CD14-positive monocyte (primary cell): ENCODE data around the gene CHKA. TPM values are rescaled to one million over a fixed set of nuclear protein-coding genes. Genes with fewer than 3 reads are reported as not detected.
A peak's percentile ranks its signal among the peaks of the same experiment; 100 is the strongest.

Experiments
- DNase-seq, 3 donors: peaks; one replicate each; pipeline ENCODE4 v3.0.0-alpha.2; 2011 to 2022
- H2AFZ ChIP-seq: 2 replicates; pipeline ENCODE4 v1.6.0; 2012; ENCODE audit warnings: mild to moderate bottlenecking, low read depth, low read length, inconsistent platforms; ENCODE audit not compliant: insufficient read depth, poor library complexity, severe bottlenecking
- H3K27ac ChIP-seq, 2 donors: 1 replicate in 1 of 2; 2 replicates in 1 of 2; pipeline ENCODE4 v1.5.1; 2012 to 2013; ENCODE audit warnings: low read length in 2 of 2, control low read depth in 1 of 2, inconsistent platforms in 1 of 2, low read depth in 1 of 2, mild to moderate bottlenecking in 1 of 2
- H3K27me3 ChIP-seq, 2 donors: one replicate each; pipeline versions ENCODE4 v1.6.0 to v1.6.1; 2011 to 2013; ENCODE audit warnings: low read length in 2 of 2; ENCODE audit not compliant: control insufficient read depth in 2 of 2, insufficient read depth in 2 of 2
- H3K36me3 ChIP-seq, 2 donors: replicated peaks in 1 of 2; 1 replicate in 1 of 2; 2 replicates in 1 of 2; pipeline versions ENCODE4 v1.5.1 to v1.6.1; 2012 to 2013; ENCODE audit warnings: low read length in 2 of 2, control low read depth in 1 of 2, inconsistent platforms in 1 of 2, mild to moderate bottlenecking in 1 of 2; ENCODE audit not compliant: insufficient read depth in 2 of 2, control insufficient read depth in 1 of 2
- H3K4me1 ChIP-seq, 2 donors: 1 replicate in 1 of 2; 2 replicates in 1 of 2; pipeline versions ENCODE4 v1.5.1 to v1.6.1; 2012 to 2013; ENCODE audit warnings: low read length in 2 of 2, control low read depth in 1 of 2, inconsistent platforms in 1 of 2, mild to moderate bottlenecking in 1 of 2, moderate library complexity in 1 of 2; ENCODE audit not compliant: insufficient read depth in 2 of 2, control insufficient read depth in 1 of 2
- H3K4me2 ChIP-seq: replicated peaks from 2 replicates; pipeline ENCODE3; 2012; ENCODE audit warnings: low read length, moderate library complexity, mild to moderate bottlenecking; ENCODE audit not compliant: poor library complexity, severe bottlenecking; ENCODE audit errors: extremely low read depth
- H3K4me3 ChIP-seq, 3 experiments: fragments of 200-600 bp in 1 of 3; sonication (generic) in 1 of 3; replicated peaks in 1 of 3; 1 replicate in 2 of 3; 2 replicates in 1 of 3; pipeline ENCODE4 v1.5.1; 2011 to 2013; ENCODE audit warnings: low read length in 3 of 3, mild to moderate bottlenecking in 3 of 3, control low read depth in 2 of 3, low read depth in 2 of 3, inconsistent platforms in 1 of 3, moderate library complexity in 1 of 3
- H3K79me2 ChIP-seq: 2 replicates; pipeline ENCODE4 v1.6.0; 2012; ENCODE audit warnings: mild to moderate bottlenecking, control low read depth, inconsistent platforms, low read length, moderate library complexity; ENCODE audit not compliant: insufficient read depth
- H3K9ac ChIP-seq: 2 replicates; pipeline ENCODE4 v1.6.0; 2017; ENCODE audit warnings: low read length, mild to moderate bottlenecking; ENCODE audit not compliant: insufficient read depth, poor library complexity, severe bottlenecking
- H3K9me3 ChIP-seq, 2 donors: replicated peaks in 1 of 2; 1 replicate in 1 of 2; 2 replicates in 1 of 2; pipeline versions ENCODE4 v1.5.1 to v1.6.1; 2012 to 2013; ENCODE audit warnings: low read length in 2 of 2, control low read depth in 1 of 2; ENCODE audit not compliant: control insufficient read depth in 1 of 2, insufficient read depth in 1 of 2
- H4K20me1 ChIP-seq: 2 replicates; pipeline ENCODE4 v1.6.0; 2012; ENCODE audit warnings: mild to moderate bottlenecking, low read length, control low read depth, moderate library complexity; ENCODE audit not compliant: insufficient read depth
- H3K27ac Mint-ChIP-seq, 7 donors: one replicate each; pipeline ENCODE4 v1.8.0; 2020; ENCODE audit warnings: mild to moderate bottlenecking in 7 of 7, mixed read lengths in 7 of 7, moderate library complexity in 6 of 7, inconsistent platforms in 2 of 7
- H3K27me3 Mint-ChIP-seq, 3 donors: one replicate each; pipeline ENCODE4 v1.8.0; 2021 to 2022; ENCODE audit warnings: low read depth in 3 of 3, mild to moderate bottlenecking in 3 of 3, mixed read lengths in 3 of 3, moderate library complexity in 3 of 3, inconsistent platforms in 1 of 3
- H3K36me3 Mint-ChIP-seq, 2 donors: one replicate each; pipeline ENCODE4 v1.8.0; 2020; ENCODE audit warnings: mixed read lengths in 2 of 2, inconsistent platforms in 1 of 2, mild to moderate bottlenecking in 1 of 2
- H3K4me1 Mint-ChIP-seq: one replicate; pipeline ENCODE4 v1.8.0; 2020; ENCODE audit warnings: mild to moderate bottlenecking, mixed read lengths
- H3K4me3 Mint-ChIP-seq, 2 donors: one replicate each; pipeline ENCODE4 v1.8.0; 2020; ENCODE audit warnings: mild to moderate bottlenecking in 2 of 2, mixed read lengths in 2 of 2, moderate library complexity in 1 of 2
- H3K9me3 Mint-ChIP-seq, 7 donors: one replicate each; pipeline ENCODE4 v1.8.0; 2020 to 2022; ENCODE audit warnings: mixed read lengths in 7 of 7, mild to moderate bottlenecking in 6 of 7, moderate library complexity in 6 of 7, inconsistent platforms in 2 of 7
- CTCF ChIP-seq: fragments of 200-600 bp; IDR thresholded peaks from one replicate; pipeline ENCODE4 v1.8.0; 2022; ENCODE audit warnings: antibody characterized with exemption, mild to moderate bottlenecking
- WGBS: methylation state at CpG from one replicate; pipeline ENCODE4 v1.1.5; 2013; ENCODE audit warnings: missing lambda C conversion rate; ENCODE audit not compliant: insufficient coverage; 5-methylcytosine and 5-hydroxymethylcytosine counted together
- intact Hi-C, 2 donors: fragments of 100-400 bp; cut with micrococcal nuclease; formaldehyde crosslinking; loops; one replicate each; pipeline versions ENCODE4 v1.15.0 to v1.15.1; 2023
- polyA plus RNA-seq, 3 donors: library from polyadenylated mRNA; depleted of rRNA in 1 of 3; unstranded in 2 of 3; stranded (reverse) in 1 of 3; fragments of 300-500 nt in 2 of 3; fragments of >200 nt in 1 of 3; fragmentation: Illumina TruSeq in 2 of 3; gene quantifications; 1 replicate in 2 of 3; 2 replicates in 1 of 3; pipeline ENCODE4 v1.2.3, GENCODE V29; 2012 to 2021

CHKA gene
- polyA plus RNA-seq, 3 donors, result 2.8 to 20.9 (median 5.7) TPM

GRCh38 chr11:68067991-68068390 is 53.2 kb downstream of the CHKA start:
- no peaks in the 10 kb centered on the region for H3K9me3 Mint-ChIP-seq
- H3K27ac ChIP-seq, result no peak overlapping the region
- no peak for TF ChIP-seq CTCF
- no peak overlapping the region for H3K4me3 Mint-ChIP-seq
- peaks cover 23% of the 10 kb centered on the region for H3K4me1 Mint-ChIP-seq
- H3K36me3 ChIP-seq, result peaks cover 46 to 97% of the 10 kb centered on the region in 2 donors
- H3K4me3 ChIP-seq, result no peak overlapping the region
- H3K9me3 ChIP-seq, result no peaks in the 10 kb centered on the region
- no peaks in the 10 kb centered on the region for H4K20me1 ChIP-seq
- no peaks in the 10 kb centered on the region for H3K79me2 ChIP-seq
- DNase-seq, result no peak
- H3K27ac Mint-ChIP-seq, result peak overlapping the region in 1 of 7 donors; percentile 26
- H3K27me3 Mint-ChIP-seq, result no peaks in the 10 kb centered on the region
- no peak overlapping the region for H2AFZ ChIP-seq
- peaks cover 0 to 10% of the 10 kb centered on the region in 2 donors for H3K4me1 ChIP-seq
- H3K4me2 ChIP-seq, result no peak overlapping the region
- intact Hi-C loops, result no loop called here
- H3K9ac ChIP-seq, result no peak overlapping the region
- WGBS, result 98% methylated on average over 5 of the region's 5 CpGs
- no peaks in the 10 kb centered on the region for H3K27me3 ChIP-seq
- peaks cover 67 to 81% of the 10 kb centered on the region in 2 donors for H3K36me3 Mint-ChIP-seq

- no peak overlapping the region for H3K4me3 ChIP-seq
- Mint-ChIP-seq H3K4me1 (peaks cover 23% of the 10 kb centered on the region), H3K27me3 (no peaks in the 10 kb centered on the region), H3K36me3 (peaks cover 75 to 83% of the 10 kb centered on the region in 2 donors), H3K4me3 (no peak overlapping the region), H3K27ac (no peak overlapping the region), H3K9me3 (no peaks in the 10 kb centered on the region)
- no peak overlapping the region for H3K27ac ChIP-seq
- no peak for DNase-seq
- no peak for TF ChIP-seq CTCF
- no peaks in the 10 kb centered on the region for H4K20me1 ChIP-seq
- H3K27me3 ChIP-seq, result no peaks in the 10 kb centered on the region
- 100% methylated on average over 2 of the region's 3 CpGs for WGBS
- intact Hi-C loops, result no loop called here
- H3K79me2 ChIP-seq, result no peaks in the 10 kb centered on the region
- peaks cover 55 to 97% of the 10 kb centered on the region in 2 donors for H3K36me3 ChIP-seq
- peaks cover 0 to 10% of the 10 kb centered on the region in 2 donors for H3K4me1 ChIP-seq
- H3K9me3 ChIP-seq, result no peaks in the 10 kb centered on the region
- no peak overlapping the region for H3K4me2 ChIP-seq
- no peak overlapping the region for H2AFZ ChIP-seq
- H3K9ac ChIP-seq, result no peak overlapping the region
Measured at GRCh38 chr11:68066742-68067141, 54.4 kb downstream of the CHKA start.
